GM20431 (cell line): ENCODE measurements around the gene SPARCL1.
"Not testable (repeated sequence)": the region's sequence is repeated elsewhere in the genome, so short reads cannot be mapped to it uniquely, and the experiment has no call there.

Source experiments
- in situ Hi-C: fragments of 300-500 bp; cut with MseI, MboI; formaldehyde crosslinking; loops from one replicate; pipeline ENCODE4 v1.15.0; 2020; ENCODE audit warnings: low sequenced_read_pairs; ENCODE audit not compliant: unreplicated experiment

SPARCL1 gene

DNA sequence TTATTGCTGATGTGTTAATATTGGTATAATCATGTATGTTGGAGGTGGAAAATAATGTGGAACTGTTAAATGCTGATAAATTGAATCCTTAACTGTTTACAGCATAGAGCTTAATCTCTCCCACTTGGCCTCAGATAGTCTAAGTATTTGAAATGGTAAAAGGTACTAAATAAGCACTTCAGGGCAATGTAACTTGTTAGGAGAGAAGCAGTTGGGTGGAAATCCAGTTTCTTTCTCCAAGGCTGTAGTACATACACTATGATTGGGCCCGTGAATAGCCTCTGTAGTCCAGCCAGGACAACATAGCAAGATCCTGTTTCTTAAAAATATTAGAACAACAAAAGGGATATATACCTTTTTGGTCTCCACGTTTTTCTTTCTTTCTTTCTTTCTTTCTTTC is 67.1 kb downstream of the SPARCL1 start:
- in situ Hi-C loops, result loop anchor here (25.0 kb wide), 1 partner anchor 100 kb away; no protein-coding TSS in a partner anchor

DNA sequence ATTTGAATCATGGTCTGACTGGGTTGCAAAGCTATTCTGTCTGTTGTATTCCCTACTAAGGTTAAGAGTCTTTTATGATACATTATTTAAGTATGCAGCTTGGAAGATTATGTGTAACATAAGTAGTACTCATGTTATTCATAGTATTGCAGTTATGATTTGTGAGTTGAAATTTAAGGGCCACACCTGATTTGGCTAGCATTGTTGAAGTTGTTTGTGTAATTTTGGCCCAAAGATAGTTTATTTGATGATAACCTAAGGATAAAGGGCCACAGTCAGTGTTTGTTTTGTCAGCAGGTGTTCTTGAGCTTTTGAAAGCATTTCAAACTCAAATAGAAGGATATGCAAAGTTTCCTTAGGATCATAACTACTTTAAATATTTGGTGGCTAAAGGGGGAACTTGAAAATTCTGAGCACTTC is 67.9 kb downstream of the SPARCL1 start:
- in situ Hi-C loops, result loop anchor here (25.0 kb wide), 1 partner anchor 99 kb away; no protein-coding TSS in a partner anchor

DNA sequence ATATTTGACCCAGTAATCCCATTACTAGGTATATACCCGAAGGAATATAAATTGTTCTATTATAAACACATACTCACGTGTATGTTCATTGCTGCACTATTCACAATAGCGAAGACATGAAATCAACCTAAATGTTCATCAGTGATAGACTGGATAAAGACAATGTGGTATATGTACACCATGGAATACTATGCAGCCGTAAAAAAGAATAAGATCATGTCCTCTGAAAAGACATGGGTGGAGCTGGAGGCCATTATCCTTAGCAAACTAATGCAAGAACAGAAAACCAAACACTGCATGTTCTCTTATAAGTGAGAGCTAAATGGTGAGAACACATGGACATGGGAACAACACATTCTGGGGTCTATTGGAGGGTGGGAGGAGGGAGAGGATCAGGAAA is 70.3 kb downstream of the SPARCL1 start:
- in situ Hi-C loops, result loop anchor here (25.0 kb wide), 1 partner anchor 97 kb away; no protein-coding TSS in a partner anchor

DNA sequence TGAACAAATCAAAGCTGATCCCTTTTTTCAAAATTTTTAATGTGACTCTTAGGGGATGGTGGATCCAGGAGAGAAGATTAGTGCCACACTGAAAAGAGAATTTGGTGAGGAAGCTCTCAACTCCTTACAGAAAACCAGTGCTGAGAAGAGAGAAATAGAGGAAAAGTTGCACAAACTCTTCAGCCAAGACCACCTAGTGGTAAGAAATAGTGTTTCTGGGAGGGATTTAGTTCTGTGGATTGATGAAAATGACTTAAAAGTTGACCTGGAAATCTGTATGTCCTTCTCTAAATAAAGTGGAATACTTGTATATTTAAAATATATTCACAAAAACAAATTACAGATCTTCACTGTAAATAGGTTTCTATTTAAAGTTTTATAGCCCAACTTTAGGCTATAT is 77.6 kb downstream of the SPARCL1 start:
- in situ Hi-C loops, result loop anchor here (25.0 kb wide), 1 partner anchor 89 kb away; no protein-coding TSS in a partner anchor

DNA sequence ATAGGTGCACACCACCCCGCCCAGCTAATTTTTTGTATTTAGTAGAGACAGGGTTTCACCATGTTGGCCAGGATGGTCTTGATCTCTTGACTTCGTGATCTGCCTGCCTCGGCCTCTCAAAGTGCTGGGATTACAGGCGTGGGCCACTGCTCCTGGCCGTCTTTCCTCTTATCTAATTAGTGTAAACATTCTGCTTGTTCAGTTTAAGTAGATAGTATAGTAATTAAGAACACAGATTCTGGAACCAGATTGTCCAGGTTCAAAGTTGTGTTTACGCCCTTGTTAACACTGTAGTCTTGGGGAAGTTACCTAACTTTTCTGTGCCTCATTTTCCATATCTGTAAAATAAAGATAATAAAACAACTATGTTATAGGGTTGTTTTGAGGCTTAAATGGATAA is 82.8 kb downstream of the SPARCL1 start:
- in situ Hi-C loops, result not testable (repeated sequence)

DNA sequence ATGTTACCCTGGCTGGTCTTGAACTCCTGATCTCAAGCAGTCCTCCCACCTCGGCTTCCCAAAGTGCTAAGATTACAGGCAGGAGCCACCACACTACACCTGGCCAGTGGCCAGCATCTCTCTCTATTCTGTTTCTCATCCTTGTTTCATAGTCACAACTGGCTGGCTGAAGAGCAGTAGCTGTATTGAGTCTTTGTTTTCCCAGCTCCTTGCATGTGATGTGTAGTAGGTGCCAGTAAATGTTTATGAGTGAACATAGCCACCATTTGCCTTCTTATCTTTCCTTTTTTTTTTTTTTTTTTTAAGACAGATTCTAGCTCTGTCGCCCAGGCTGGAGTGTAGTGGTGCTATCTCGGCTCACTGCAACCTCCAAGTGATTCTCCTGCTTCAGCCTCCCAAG is 83.2 kb downstream of the SPARCL1 start:
- in situ Hi-C loops, result no loop called here

DNA sequence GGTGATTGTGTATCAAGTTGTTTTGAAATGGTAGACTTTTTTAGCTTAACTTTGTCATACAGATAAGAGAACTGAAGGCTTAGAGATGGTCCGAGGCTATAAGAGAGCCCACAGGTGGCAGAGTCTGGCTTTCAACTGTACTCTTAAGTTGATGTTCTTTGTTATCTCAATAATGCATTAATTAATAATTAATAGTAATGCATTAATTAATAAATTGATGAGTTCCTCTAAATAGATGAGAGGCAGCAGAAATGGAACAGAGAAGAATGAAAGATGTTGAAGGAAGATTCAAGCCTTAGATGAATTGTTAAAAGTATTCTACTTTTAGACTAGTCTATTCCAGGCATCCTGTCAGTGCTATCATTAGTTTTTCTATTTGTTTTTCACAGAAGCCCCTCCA is 84.4 kb downstream of the SPARCL1 start:
- in situ Hi-C loops, result no loop called here

DNA sequence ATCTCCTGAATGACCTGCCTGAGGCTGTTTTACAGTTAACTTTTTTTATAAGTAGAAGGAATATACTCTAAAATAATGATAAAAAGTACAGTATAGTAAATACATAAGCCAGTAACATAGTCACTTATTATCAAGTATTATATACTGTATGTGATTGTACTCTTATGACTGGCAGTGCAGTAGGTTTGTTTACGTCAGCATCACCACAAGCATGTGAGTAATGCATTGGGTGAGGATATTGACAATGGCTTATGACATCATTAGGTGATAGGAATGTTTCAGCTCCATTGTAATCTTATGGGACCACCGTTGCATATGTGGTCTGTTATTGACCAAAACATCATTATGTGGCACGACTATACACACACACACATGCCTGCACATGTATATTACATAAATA is 86.3 kb downstream of the SPARCL1 start:
- in situ Hi-C loops, result no loop called here

DNA sequence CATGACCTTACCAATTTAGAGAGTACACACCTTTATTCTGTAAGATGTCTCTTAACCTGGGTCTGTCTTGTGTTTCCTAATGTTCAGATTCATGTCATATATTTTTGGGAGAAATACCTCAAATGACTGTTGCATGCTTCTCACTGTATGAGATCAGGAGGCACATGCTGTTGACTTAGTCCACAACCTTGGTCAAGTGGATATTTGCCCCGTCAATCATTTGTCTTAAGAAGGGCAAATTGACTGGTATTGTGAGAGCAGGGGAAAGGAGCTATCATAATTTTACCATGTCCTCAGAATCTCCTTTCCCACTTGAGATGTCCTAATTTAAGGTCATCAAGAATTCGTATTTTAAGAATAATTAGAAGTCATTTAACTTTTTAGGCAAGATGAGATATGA is 95.8 kb downstream of the SPARCL1 start:
- in situ Hi-C loops, result no loop called here

DNA sequence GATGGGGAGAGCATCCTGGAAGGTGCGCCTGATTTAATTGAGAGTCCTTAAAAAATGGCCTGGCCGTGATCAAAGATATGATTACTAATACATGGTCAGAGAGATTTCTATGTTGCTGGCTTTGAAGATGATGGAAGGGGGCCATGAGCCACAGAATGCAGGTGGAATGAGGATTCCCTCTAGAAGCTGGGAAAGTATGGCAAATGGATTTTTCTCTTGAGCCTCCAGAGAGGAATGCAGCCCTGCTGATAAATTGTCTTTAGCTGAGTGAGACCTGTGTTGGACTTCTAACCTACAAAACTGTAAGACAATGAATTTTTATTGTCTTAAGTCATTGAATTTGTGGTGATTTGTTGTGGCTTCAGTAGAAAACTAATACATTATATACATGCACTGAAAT is 99.1 kb downstream of the SPARCL1 start:
- in situ Hi-C loops, result no loop called here

DNA sequence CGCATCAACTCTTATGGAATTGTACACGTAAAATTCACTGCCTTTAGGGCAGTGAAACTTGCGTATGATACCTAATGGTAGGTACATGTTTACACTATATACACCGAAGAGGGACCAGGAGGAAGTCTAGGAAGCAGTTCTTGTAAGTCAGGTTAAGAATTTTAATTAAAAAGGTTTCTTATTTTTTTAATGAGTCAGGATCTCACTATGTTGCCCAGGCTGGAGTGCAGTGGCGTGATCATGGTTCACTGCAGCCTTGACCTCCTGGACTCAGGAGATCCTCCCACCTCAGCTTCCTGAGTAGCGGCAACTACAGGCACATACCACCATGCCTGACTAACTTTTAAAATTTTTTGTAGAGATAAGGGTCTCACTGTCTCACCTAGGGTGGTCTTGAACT is 100.2 kb downstream of the SPARCL1 start:
- in situ Hi-C loops, result no loop called here

DNA sequence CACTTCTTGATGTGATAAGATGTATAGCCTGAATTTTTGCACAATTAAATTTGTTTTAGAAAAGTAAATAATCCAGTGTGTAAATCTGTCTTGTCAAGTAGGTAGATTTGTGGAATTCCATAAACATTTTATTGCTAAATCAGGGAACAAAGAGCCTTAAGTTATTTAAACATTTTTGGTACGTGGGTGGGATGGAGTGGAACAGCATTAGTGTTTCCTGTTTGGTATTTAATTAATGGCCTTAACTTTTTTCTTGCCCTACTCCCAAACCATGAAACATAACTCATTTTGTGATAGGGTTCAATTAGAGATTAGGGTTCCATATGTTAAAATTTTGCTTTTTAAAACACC is 101.7 kb downstream of the SPARCL1 start:
- in situ Hi-C loops, result no loop called here

DNA sequence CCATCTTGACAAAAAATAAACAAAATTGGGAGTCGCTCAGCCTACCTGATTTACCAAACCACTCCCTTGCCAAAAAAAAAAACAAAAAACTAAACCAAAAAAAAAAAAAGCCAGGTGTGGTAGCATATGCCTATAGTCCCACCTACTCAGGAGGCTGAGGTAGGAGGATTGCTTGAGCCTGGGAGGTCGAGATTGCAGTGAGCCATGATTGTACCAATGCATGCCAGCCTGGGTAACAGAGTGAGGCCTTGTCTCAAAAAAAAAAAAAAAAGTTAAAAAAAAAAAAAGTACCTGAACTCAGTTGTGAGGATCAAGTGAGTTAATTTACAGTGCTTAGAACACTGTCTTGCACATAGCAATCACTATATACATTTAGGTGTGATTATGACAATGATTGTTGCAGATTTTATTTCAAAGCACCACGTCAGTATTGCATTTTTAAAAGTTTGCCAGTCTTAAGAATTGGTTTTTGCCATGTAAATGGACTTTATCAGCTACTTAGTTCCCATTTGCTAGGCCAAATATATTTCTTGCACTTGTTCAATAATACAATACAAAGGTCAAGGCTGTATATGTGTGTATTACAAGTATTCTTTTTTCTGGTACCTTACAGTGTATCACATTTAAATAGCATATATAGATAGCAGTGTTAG is 102.2 kb downstream of the SPARCL1 start:
- in situ Hi-C loops, result no loop called here

DNA sequence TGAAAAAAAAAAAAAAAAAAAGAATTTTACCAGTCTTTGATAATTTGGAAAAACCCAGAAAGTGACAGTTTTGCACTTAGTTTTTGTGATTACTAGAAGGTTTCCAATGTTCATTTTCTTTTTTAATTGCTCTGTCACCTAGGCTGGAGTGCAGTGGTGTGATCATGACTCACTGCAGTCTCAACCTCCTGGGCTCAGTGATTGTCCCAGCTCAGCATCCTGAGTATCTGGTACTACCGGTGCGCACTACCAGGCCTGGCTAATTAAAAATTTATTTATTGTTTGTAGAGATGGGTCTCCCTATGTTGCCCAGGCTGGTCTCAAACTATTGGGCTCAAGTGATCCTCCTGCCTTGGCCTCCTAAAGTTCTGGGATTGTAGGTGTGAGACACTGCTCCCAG is 103.5 kb downstream of the SPARCL1 start:
- in situ Hi-C loops, result no loop called here

DNA sequence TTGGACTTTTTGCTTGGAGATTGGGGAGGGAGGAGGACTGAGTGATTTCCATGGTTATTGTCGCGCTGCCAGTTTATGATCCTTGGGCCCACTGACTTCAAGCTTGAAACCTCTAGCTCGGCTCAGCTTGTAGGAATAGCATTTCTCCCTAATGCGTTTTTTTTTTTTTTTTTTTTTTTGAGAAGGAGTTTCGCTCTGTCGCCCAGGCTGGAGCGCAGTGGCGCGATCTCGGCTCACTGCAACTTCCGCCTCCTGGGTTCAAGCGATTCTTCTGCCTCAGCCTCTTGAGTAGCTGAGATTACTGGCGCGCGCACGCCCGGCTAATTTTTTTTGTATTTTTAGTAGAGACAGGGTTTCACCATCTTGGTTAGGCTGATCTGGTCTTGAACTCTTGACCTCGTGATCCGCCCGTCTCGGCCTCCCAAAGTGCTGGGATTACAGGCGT is 105.1 kb downstream of the SPARCL1 start:
- in situ Hi-C loops, result not testable (repeated sequence)
